CD4-positive, alpha-beta T cell (primary cell): ENCODE data around the gene RNF223. TPM values are rescaled to one million over a fixed set of nuclear protein-coding genes. Genes with fewer than 3 reads are reported as not detected.

Source experiments
- ATAC-seq: fragments of 200-7000 bp; cut with Tn5 transposase; one replicate; pipeline ENCODE4 v1.10.0; 2022; ENCODE audit warnings: mild to moderate bottlenecking; ENCODE audit not compliant: poor library complexity
- CTCF ChIA-PET: fragments of 350-600 bp; sonication (Branson Sonifier 250); formaldehyde crosslinking; loops from one replicate; lab custom pipeline; 2021; ENCODE audit warnings: antibody characterized with exemption, inconsistent platforms; lab: Charles Lee
- POLR2A ChIA-PET: fragments of 350-600 bp; sonication (Branson Sonifier 250); formaldehyde crosslinking; loops from one replicate; lab custom pipeline; 2021; ENCODE audit warnings: antibody characterized with exemption, inconsistent platforms; lab: Charles Lee
- DNase-seq, 14 experiments: peaks; one replicate each; pipeline ENCODE4 v3.0.0-alpha.2; 2013 to 2020; ENCODE audit warnings: mixed read lengths in 2 of 14
- H3K27ac ChIP-seq, 2 donors: one replicate each; pipeline versions ENCODE4 v1.5.1 to v1.7.0; 2013; ENCODE audit warnings: low read length in 2 of 2, low read depth in 1 of 2, mild to moderate bottlenecking in 1 of 2
- H3K27me3 ChIP-seq, 2 experiments: 1 replicate in 1 of 2; 2 replicates in 1 of 2; pipeline versions ENCODE4 v1.6.1 to v1.7.0; 2013; ENCODE audit warnings: low read length in 2 of 2, control low read depth in 1 of 2, mild to moderate bottlenecking in 1 of 2, moderate library complexity in 1 of 2; ENCODE audit not compliant: insufficient read depth in 2 of 2, control insufficient read depth in 1 of 2
- H3K36me3 ChIP-seq: one replicate; pipeline ENCODE4 v1.6.1; 2013; ENCODE audit warnings: low read length, control low read depth; ENCODE audit not compliant: insufficient read depth
- H3K4me1 ChIP-seq: one replicate; pipeline ENCODE4 v1.6.1; 2013; ENCODE audit warnings: low read length, control low read depth; ENCODE audit not compliant: insufficient read depth
- H3K4me3 ChIP-seq: one replicate; pipeline ENCODE4 v1.5.1; 2013; ENCODE audit warnings: mild to moderate bottlenecking, low read length, moderate library complexity
- H3K9me3 ChIP-seq, 2 experiments: 1 replicate in 1 of 2; 2 replicates in 1 of 2; pipeline versions ENCODE4 v1.6.1 to v1.7.0; 2013; ENCODE audit warnings: low read length in 2 of 2, mild to moderate bottlenecking in 2 of 2, control low read depth in 1 of 2, moderate library complexity in 1 of 2; ENCODE audit not compliant: control insufficient read depth in 1 of 2, insufficient read depth in 1 of 2
- H3K27ac Mint-ChIP-seq: one replicate; pipeline ENCODE4 v1.8.0; 2020; ENCODE audit warnings: mixed read lengths
- H3K27me3 Mint-ChIP-seq: one replicate; pipeline ENCODE4 v1.8.0; 2021; ENCODE audit warnings: mixed read lengths
- H3K36me3 Mint-ChIP-seq: one replicate; pipeline ENCODE4 v1.8.0; 2021; ENCODE audit warnings: low read depth, mixed read lengths
- H3K4me1 Mint-ChIP-seq: one replicate; pipeline ENCODE4 v1.8.0; 2021; ENCODE audit warnings: low read depth, mixed read lengths
- H3K4me3 Mint-ChIP-seq: one replicate; pipeline ENCODE4 v1.8.0; 2020; ENCODE audit warnings: mild to moderate bottlenecking, mixed read lengths
- H3K9me3 Mint-ChIP-seq: one replicate; pipeline ENCODE4 v1.8.0; 2020; ENCODE audit warnings: mixed read lengths
- CTCF ChIP-seq: fragments of 200-600 bp; IDR thresholded peaks from one replicate; pipeline ENCODE4 v1.8.0; 2022; ENCODE audit warnings: antibody characterized with exemption, mild to moderate bottlenecking
- intact Hi-C, 2 experiments: fragments of 100-400 bp; cut with DNase I in 1 of 2; cut with micrococcal nuclease in 1 of 2; formaldehyde crosslinking; loops; one replicate each; pipeline versions ENCODE4 v1.15.1 to v1.9.0; 2023 to 2025; cut with DNase I, micrococcal nuclease
- total RNA-seq, 174 experiments: library from RNA in 2 of 174; stranded (reverse) in 2 of 174; gene quantifications; one replicate each; pipeline ENCODE4 v1.2.3 and lab custom pipeline; 2021 to 2026

The RNF223 gene
- total RNA-seq, 2 experiments from 2014 or later: not detected

GRCh38 chr1:1115786-1116700, 41.9 kb upstream of the RNF223 start, which contains the start of gene C1orf159:
Gene C1orf159 (minus strand): TSS chr1:1116089. CDS start chr1:1091543, 24,546 bp downstream.
- DNase-seq: peak; percentile 96 to 99 (median 98)
- Histone ChIP-seq H3K27me3 (peaks cover 0 to 1% of the 10 kb centered on the region in 2 experiments), H3K36me3 (peaks cover 5% of the 10 kb centered on the region), H3K27ac (no peak within 1 kb of the TSS), H3K4me1 (peaks cover 26% of the 10 kb centered on the region), H3K9me3 (peaks cover 7 to 24% of the 10 kb centered on the region in 2 experiments), H3K4me3 (peak within 1 kb of the TSS; percentile 49)
- ChIA-PET POLR2A (interaction anchor here (0.6 to 1.5 kb wide), 5 partner anchors 102 to 283 kb away, joined by 3 to 4 read pairs (median 4); partner anchors contain the start of genes AURKAIP1, CCNL2 and ISG15), CTCF (interaction anchor here (1.6 kb wide), 1 partner anchor 176 kb away, joined by 4 read pairs; no protein-coding TSS in a partner anchor)
- Mint-ChIP-seq H3K27me3 (no peaks in the 10 kb centered on the region), H3K9me3 (peaks cover 2% of the 10 kb centered on the region), H3K36me3 (peaks cover 4% of the 10 kb centered on the region), H3K4me3 (peak within 1 kb of the TSS; percentile 97), H3K27ac (peak within 1 kb of the TSS; percentile 79), H3K4me1 (peaks cover 13% of the 10 kb centered on the region)
- peak; percentile 93 for ATAC-seq
- no peak for TF ChIP-seq CTCF
- intact Hi-C loops: loop anchor here (1.0 to 5.0 kb wide), 8 partner anchors 47 to 291 kb away; partner anchors contain the start of genes ACAP3 (in 1 of the 2), B3GALT6 (in 1 of the 2), DVL1 (in 1 of the 2) and MRPL20 (in 1 of the 2)

- TF ChIP-seq CTCF: no peak
- H3K4me1 ChIP-seq: peaks cover 26% of the 10 kb centered on the region
- intact Hi-C loops: loop anchor here (1.0 to 5.0 kb wide), 3 partner anchors 46 to 192 kb away; partner anchors contain the start of genes ACAP3 (in 1 of the 2) and PUSL1 (in 1 of the 2)
- Mint-ChIP-seq H3K27ac (no peak overlapping the region), H3K9me3 (peaks cover 2% of the 10 kb centered on the region), H3K4me3 (peak overlapping the region; percentile 85), H3K4me1 (peaks cover 13% of the 10 kb centered on the region), H3K36me3 (peaks cover 4% of the 10 kb centered on the region), H3K27me3 (no peaks in the 10 kb centered on the region)
- H3K27ac ChIP-seq: no peak overlapping the region
- no peaks in the 10 kb centered on the region for H3K27me3 ChIP-seq
- ATAC-seq: no peak
- H3K36me3 ChIP-seq: peaks cover 5% of the 10 kb centered on the region
- ChIA-PET CTCF (no interaction called here), POLR2A (interaction anchor here (0.6 to 1.5 kb wide), 3 partner anchors 101 to 284 kb away, joined by 3 to 4 read pairs (median 4); partner anchors contain the start of genes AURKAIP1, CCNL2 and ISG15)
- peak in 2 of 14 experiments; percentile 19 to 31 for DNase-seq
- peak overlapping the region; percentile 49 for H3K4me3 ChIP-seq
- H3K9me3 ChIP-seq: peaks cover 7 to 24% of the 10 kb centered on the region in 2 experiments
Observed at GRCh38 chr1:1115136-1115785, 41.2 kb upstream of the RNF223 start.

- peaks cover 7 to 24% of the 10 kb centered on the region in 2 experiments for H3K9me3 ChIP-seq
- Mint-ChIP-seq H3K9me3 (peaks cover 2% of the 10 kb centered on the region), H3K4me1 (peaks cover 13% of the 10 kb centered on the region), H3K27ac (peak overlapping the region; percentile 56), H3K36me3 (peaks cover 4% of the 10 kb centered on the region), H3K27me3 (no peaks in the 10 kb centered on the region), H3K4me3 (peak overlapping the region; percentile 85)
- DNase-seq: peak in 3 of 14 experiments; percentile 4 to 32 (median 25)
- intact Hi-C loops: loop anchor here in 1 of 2 experiments (5.0 kb wide), 1 partner anchor 77 kb away; no protein-coding TSS in a partner anchor
- H3K4me1 ChIP-seq: peaks cover 26% of the 10 kb centered on the region
- no peak overlapping the region for H3K4me3 ChIP-seq
- H3K27ac ChIP-seq: no peak overlapping the region
- peaks cover 5% of the 10 kb centered on the region for H3K36me3 ChIP-seq
- no peak for TF ChIP-seq CTCF
- no peak for ATAC-seq
- H3K27me3 ChIP-seq: no peaks in the 10 kb centered on the region
- CTCF ChIA-PET: no interaction called here
- POLR2A ChIA-PET: interaction anchor here (0.8 kb wide), 1 partner anchor 74 kb away, joined by 3 read pairs; no protein-coding TSS in a partner anchor
Observed at GRCh38 chr1:1114431-1114830, 40.3 kb upstream of the RNF223 start.
